H9 (cell line): ENCODE measurements around the gene MS4A10. TPM values are rescaled to one million over a fixed set of nuclear protein-coding genes. Genes with fewer than 3 reads are reported as not detected.

Experiments used
- DNase-seq: peaks from one replicate; pipeline ENCODE4 v3.0.0-alpha.2; 2017
- H2AFZ ChIP-seq: one replicate; pipeline ENCODE4 v1.6.1; 2013; ENCODE audit warnings: mild to moderate bottlenecking, low read length, control low read depth, moderate library complexity
- H2AK5ac ChIP-seq: 2 replicates; pipeline ENCODE4 v1.6.1; 2013; ENCODE audit warnings: low read length, control low read depth, mixed read lengths; ENCODE audit not compliant: insufficient read length
- H2BK120ac ChIP-seq: one replicate; pipeline ENCODE4 v1.6.1; 2013; ENCODE audit warnings: low read depth, mild to moderate bottlenecking, low read length, control low read depth, inconsistent platforms; ENCODE audit not compliant: poor library complexity, severe bottlenecking
- H2BK12ac ChIP-seq: 2 replicates; pipeline ENCODE4 v1.6.1; 2013; ENCODE audit warnings: low read length, control low read depth, mixed read lengths, low read depth; ENCODE audit not compliant: insufficient read length
- H2BK15ac ChIP-seq: 2 replicates; pipeline ENCODE4 v1.6.1; 2013; ENCODE audit warnings: low read depth, low read length, control low read depth
- H2BK20ac ChIP-seq: one replicate; pipeline ENCODE4 v1.6.1; 2013; ENCODE audit warnings: low read depth, mild to moderate bottlenecking, low read length, control low read depth, inconsistent platforms; ENCODE audit not compliant: poor library complexity, severe bottlenecking
- H2BK5ac ChIP-seq: 2 replicates; pipeline ENCODE4 v1.6.1; 2013; ENCODE audit warnings: low read length, control low read depth, mixed read lengths; ENCODE audit not compliant: insufficient read length
- H3K14ac ChIP-seq: 2 replicates; pipeline ENCODE4 v1.6.1; 2013; ENCODE audit warnings: low read length, control low read depth; ENCODE audit not compliant: insufficient read depth
- H3K18ac ChIP-seq: 2 replicates; pipeline ENCODE4 v1.6.1; 2013; ENCODE audit warnings: low read depth, mild to moderate bottlenecking, mixed read lengths, low read length, control low read depth; ENCODE audit not compliant: insufficient read length
- H3K23ac ChIP-seq: 2 replicates; pipeline ENCODE4 v1.6.1; 2013; ENCODE audit warnings: low read length, control low read depth, mixed read lengths, low read depth; ENCODE audit not compliant: insufficient read length
- H3K23me2 ChIP-seq: 2 replicates; pipeline ENCODE4 v1.6.1; 2013; ENCODE audit warnings: low read depth, mild to moderate bottlenecking, mixed read lengths, low read length, control low read depth; ENCODE audit not compliant: insufficient read length, poor library complexity, severe bottlenecking
- H3K27ac ChIP-seq: 2 replicates; pipeline ENCODE4 v1.5.1; 2013; ENCODE audit warnings: low read length, control low read depth, mixed read lengths, low read depth; ENCODE audit not compliant: insufficient read length
- H3K27me3 ChIP-seq: 2 replicates; pipeline ENCODE4 v1.6.1; 2013; ENCODE audit warnings: low read length, control low read depth, inconsistent platforms; ENCODE audit not compliant: insufficient read depth
- H3K4ac ChIP-seq: 2 replicates; pipeline ENCODE4 v1.6.1; 2013; ENCODE audit warnings: low read depth, mild to moderate bottlenecking, control low read depth, inconsistent platforms, low read length, moderate library complexity
- H3K4me1 ChIP-seq: 2 replicates; pipeline ENCODE4 v1.6.1; 2013; ENCODE audit warnings: low read length, control low read depth, inconsistent platforms; ENCODE audit not compliant: insufficient read depth
- H3K4me2 ChIP-seq: 2 replicates; pipeline ENCODE4 v1.6.1; 2013; ENCODE audit warnings: low read length, control low read depth, mixed read lengths; ENCODE audit not compliant: insufficient read length, insufficient read depth
- H3K56ac ChIP-seq: 2 replicates; pipeline ENCODE4 v1.6.1; 2013; ENCODE audit warnings: low read depth, mild to moderate bottlenecking, mixed read lengths, low read length, control low read depth; ENCODE audit not compliant: insufficient read length
- H3K79me1 ChIP-seq: 2 replicates; pipeline ENCODE4 v1.6.1; 2013; ENCODE audit warnings: low read depth, mild to moderate bottlenecking, moderate library complexity, low read length, control low read depth, inconsistent platforms; ENCODE audit not compliant: insufficient read depth, poor library complexity, severe bottlenecking
- H3K79me2 ChIP-seq: 2 replicates; pipeline ENCODE4 v1.6.1; 2013; ENCODE audit warnings: low read length, control low read depth, inconsistent platforms; ENCODE audit not compliant: insufficient read depth
- H3K9ac ChIP-seq: 2 replicates; pipeline ENCODE4 v1.6.1; 2013; ENCODE audit warnings: low read length, control low read depth, mixed read lengths; ENCODE audit not compliant: insufficient read length; ENCODE audit errors: extremely low read depth
- H3K9me3 ChIP-seq: one replicate; pipeline ENCODE4 v1.6.1; 2013; ENCODE audit warnings: low read depth, low read length, inconsistent platforms; ENCODE audit not compliant: control insufficient read depth
- H3T11ph ChIP-seq: one replicate; pipeline ENCODE4 v1.6.1; 2013; ENCODE audit warnings: mild to moderate bottlenecking, low read length, control low read depth, inconsistent platforms
- H4K20me1 ChIP-seq: one replicate; pipeline ENCODE4 v1.6.1; 2013; ENCODE audit not compliant: control insufficient read depth, insufficient read length, insufficient read depth
- H4K5ac ChIP-seq: 2 replicates; pipeline ENCODE4 v1.6.1; 2013; ENCODE audit warnings: low read depth, mild to moderate bottlenecking, mixed read lengths, low read length, control low read depth; ENCODE audit not compliant: insufficient read length
- H4K8ac ChIP-seq: replicated peaks from 2 replicates; pipeline ENCODE4 v1.6.1; 2013; ENCODE audit warnings: low read length, control low read depth, mixed read lengths, low read depth; ENCODE audit not compliant: insufficient read length
- H4K91ac ChIP-seq: 2 replicates; pipeline ENCODE4 v1.6.1; 2013; ENCODE audit warnings: low read depth, mild to moderate bottlenecking, moderate library complexity, mixed read lengths, low read length, control low read depth; ENCODE audit not compliant: insufficient read length
- H3K27ac Mint-ChIP-seq, 3 experiments: 2 replicates in 2 of 3; 3 replicates in 1 of 3; pipeline ENCODE4 v1.8.0; 2020 to 2021; ENCODE audit warnings: mixed read lengths in 3 of 3, mild to moderate bottlenecking in 1 of 3, moderate library complexity in 1 of 3
- H3K27me3 Mint-ChIP-seq: 2 replicates; pipeline ENCODE4 v1.8.0; 2021; ENCODE audit warnings: low read depth, mild to moderate bottlenecking, moderate library complexity, mixed read lengths
- H3K36me3 Mint-ChIP-seq, 3 experiments: 2 replicates in 2 of 3; 3 replicates in 1 of 3; pipeline ENCODE4 v1.8.0; 2020 to 2021; ENCODE audit warnings: low read depth in 3 of 3, mixed read lengths in 3 of 3; ENCODE audit not compliant: insufficient read depth in 1 of 3
- H3K4me1 Mint-ChIP-seq, 2 experiments: 2 replicates each; pipeline ENCODE4 v1.8.0; 2020; ENCODE audit warnings: mixed read lengths in 2 of 2
- H3K4me3 Mint-ChIP-seq, 2 experiments: 2 replicates in 1 of 2; 3 replicates in 1 of 2; pipeline ENCODE4 v1.8.0; 2020 to 2021; ENCODE audit warnings: mild to moderate bottlenecking in 2 of 2, mixed read lengths in 2 of 2, moderate library complexity in 1 of 2
- H3K9me3 Mint-ChIP-seq, 2 experiments: 2 replicates in 1 of 2; 3 replicates in 1 of 2; pipeline ENCODE4 v1.8.0; 2020; ENCODE audit warnings: mild to moderate bottlenecking in 2 of 2, mixed read lengths in 2 of 2, moderate library complexity in 1 of 2
- WGBS: extraction: QIAGEN DNeasy Blood & Tissue Kit; methylation state at CpG from one replicate; pipeline ENCODE4 v1.1.7; 2013; ENCODE audit warnings: missing lambda C conversion rate, low lambda C conversion rate, mixed read lengths; ENCODE audit not compliant: insufficient read length; ENCODE audit errors: extremely low coverage; 5-methylcytosine and 5-hydroxymethylcytosine counted together
- total RNA-seq: library from RNA; stranded (reverse); gene quantifications from 2 replicates; pipeline ENCODE4 v1.2.1, GENCODE V29; 2021
- TF ChIP-seq, protein P1 (sequence below): fragments of 200-600 bp; sonication (generic); conservative IDR thresholded peaks from 3 replicates; pipeline ENCODE4 v1.8.0; 2021; ENCODE audit warnings: antibody characterized with exemption, mild to moderate bottlenecking

The MS4A10 gene
- total RNA-seq, 1 experiment from 2014 or later: not detected

DNA sequence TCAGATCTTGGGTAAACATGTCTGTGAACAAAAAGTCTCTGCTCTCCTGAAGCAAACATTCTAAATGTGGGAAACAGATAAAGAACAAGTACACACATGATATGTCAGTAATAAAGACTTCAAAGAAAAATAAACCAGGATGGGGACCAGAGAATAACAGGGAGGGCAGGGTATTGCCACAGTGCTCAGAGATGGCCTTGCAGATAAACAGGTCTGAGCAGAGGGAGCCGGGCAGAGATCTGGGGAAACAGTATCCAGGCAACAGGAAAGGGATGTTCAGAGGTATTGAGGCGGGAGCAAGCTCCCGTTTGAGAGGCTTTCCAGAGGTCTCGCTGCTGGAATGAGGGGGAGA, 59.7 kb downstream of the MS4A10 start:
- Histone ChIP-seq H3K79me2 (peaks cover 24% of the 10 kb centered on the region; the same call in 1 of the 2 replicates), H3K23ac (no peak overlapping the region), H3K9ac (peak overlapping the region; percentile 9), H3K27ac (no peak overlapping the region), H2BK20ac (no peak overlapping the region), H4K91ac (no peak overlapping the region), H3K4ac (no peak overlapping the region), H2BK120ac (no peak overlapping the region), H2AK5ac (no peak overlapping the region), H3K23me2 (peaks cover 14% of the 10 kb centered on the region), H4K5ac (no peak overlapping the region), H2BK15ac (no peak overlapping the region), H3K4me2 (peak overlapping the region; percentile 88), H4K20me1 (no peaks in the 10 kb centered on the region), H3K9me3 (no peaks in the 10 kb centered on the region), H3K56ac (no peak overlapping the region), H3K27me3 (no peaks in the 10 kb centered on the region), H2BK5ac (no peak overlapping the region), H3K79me1 (no peaks in the 10 kb centered on the region), H3K4me1 (peaks cover 8% of the 10 kb centered on the region; the same call in 1 of the 2 replicates), H3T11ph (no peak overlapping the region), H2BK12ac (no peak overlapping the region), H2AFZ (no peak overlapping the region), H3K14ac (no peak overlapping the region), H4K8ac (no peak overlapping the region), H3K18ac (no peak overlapping the region)
- DNase-seq: no peak
- TF ChIP-seq, protein P1, sequence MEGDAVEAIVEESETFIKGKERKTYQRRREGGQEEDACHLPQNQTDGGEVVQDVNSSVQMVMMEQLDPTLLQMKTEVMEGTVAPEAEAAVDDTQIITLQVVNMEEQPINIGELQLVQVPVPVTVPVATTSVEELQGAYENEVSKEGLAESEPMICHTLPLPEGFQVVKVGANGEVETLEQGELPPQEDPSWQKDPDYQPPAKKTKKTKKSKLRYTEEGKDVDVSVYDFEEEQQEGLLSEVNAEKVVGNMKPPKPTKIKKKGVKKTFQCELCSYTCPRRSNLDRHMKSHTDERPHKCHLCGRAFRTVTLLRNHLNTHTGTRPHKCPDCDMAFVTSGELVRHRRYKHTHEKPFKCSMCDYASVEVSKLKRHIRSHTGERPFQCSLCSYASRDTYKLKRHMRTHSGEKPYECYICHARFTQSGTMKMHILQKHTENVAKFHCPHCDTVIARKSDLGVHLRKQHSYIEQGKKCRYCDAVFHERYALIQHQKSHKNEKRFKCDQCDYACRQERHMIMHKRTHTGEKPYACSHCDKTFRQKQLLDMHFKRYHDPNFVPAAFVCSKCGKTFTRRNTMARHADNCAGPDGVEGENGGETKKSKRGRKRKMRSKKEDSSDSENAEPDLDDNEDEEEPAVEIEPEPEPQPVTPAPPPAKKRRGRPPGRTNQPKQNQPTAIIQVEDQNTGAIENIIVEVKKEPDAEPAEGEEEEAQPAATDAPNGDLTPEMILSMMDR: no peak
- H3K4me3 Mint-ChIP-seq: peak overlapping the region; percentile 91 to 95
- H3K36me3 Mint-ChIP-seq: peaks cover 31 to 55% (median 32%) of the 10 kb centered on the region in 3 experiments
- H3K27me3 Mint-ChIP-seq: no peaks in the 10 kb centered on the region
- peaks cover 32 to 41% of the 10 kb centered on the region in 2 experiments for H3K4me1 Mint-ChIP-seq
- no peaks in the 10 kb centered on the region; a peak in 1 of 5 replicates for H3K9me3 Mint-ChIP-seq
- no peak overlapping the region for H3K27ac Mint-ChIP-seq
- no CpG with 5 or more reads among the region's 4 CpGs for WGBS
